Measurements from ENCODE around the gene CCDC88C. TPM values are rescaled to one million over a fixed set of nuclear protein-coding genes. Genes with fewer than 3 reads are reported as not detected.
"Not testable (repeated sequence)": the region's sequence is repeated elsewhere in the genome, so short reads cannot be mapped to it uniquely, and the experiment has no call there.

Gene CCDC88C
- 21.2 and 30.5 TPM in 2 replicates for total RNA-seq

GRCh38 chr14:91417120-91417982 is at the start of gene CCDC88C:
CCDC88C (minus strand) TSS chr14:91417820; CDS start chr14:91417690, 130 bp downstream.
- DNase-seq (ENCODE audit: low read depth, low spot score) = no peak

GRCh38 chr14:91466192-91466591 is 48.6 kb upstream of the CCDC88C start:
- DNase-seq (ENCODE audit: low read depth, low spot score) = no peak

GRCh38 chr14:91464615-91465205 is 47.1 kb upstream of the CCDC88C start:
- DNase-seq (ENCODE audit: low read depth, low spot score) = no peak

- DNase-seq (ENCODE audit: low read depth, low spot score) = no peak
These were observed 41.0 kb upstream of the CCDC88C start for GRCh38 chr14:91458612-91459011.

GRCh38 chr14:91456283-91456682 is 38.7 kb upstream of the CCDC88C start:
- DNase-seq (ENCODE audit: low read depth, low spot score) = no peak

- no peak for DNase-seq (ENCODE audit: low read depth, low spot score)
These were observed 37.0 kb upstream of the CCDC88C start for GRCh38 chr14:91454580-91454979.

GRCh38 chr14:91454155-91454554 is 36.5 kb upstream of the CCDC88C start:
- DNase-seq (ENCODE audit: low read depth, low spot score) = no peak

GRCh38 chr14:91453744-91454143 is 36.1 kb upstream of the CCDC88C start:
- DNase-seq (ENCODE audit: low read depth, low spot score) = no peak

- DNase-seq (ENCODE audit: low read depth, low spot score) = no peak
These were observed 26.9 kb upstream of the CCDC88C start for GRCh38 chr14:91444335-91445020.

GRCh38 chr14:91439345-91439744 is 21.7 kb upstream of the CCDC88C start:
- DNase-seq (ENCODE audit: low read depth, low spot score) = no peak

GRCh38 chr14:91438845-91439244 is 21.2 kb upstream of the CCDC88C start:
- DNase-seq (ENCODE audit: low read depth, low spot score) = no peak

GRCh38 chr14:91436266-91436665 is 18.6 kb upstream of the CCDC88C start:
- DNase-seq (ENCODE audit: low read depth, low spot score) = not testable (repeated sequence)

- DNase-seq (ENCODE audit: low read depth, low spot score) = no peak
These were observed 11.8 kb upstream of the CCDC88C start for GRCh38 chr14:91429385-91429784.

GRCh38 chr14:91428931-91429330 is 11.3 kb upstream of the CCDC88C start:
- not testable (repeated sequence) for DNase-seq (ENCODE audit: low read depth, low spot score)

GRCh38 chr14:91425531-91425944 is 7.9 kb upstream of the CCDC88C start:
- DNase-seq (ENCODE audit: low read depth, low spot score) = not testable (repeated sequence)

GRCh38 chr14:91424813-91425530 is 7.4 kb upstream of the CCDC88C start:
- no peak for DNase-seq (ENCODE audit: low read depth, low spot score)

GRCh38 chr14:91420686-91421085 is 3.1 kb upstream of the CCDC88C start:
- no peak for DNase-seq (ENCODE audit: low read depth, low spot score)

GRCh38 chr14:91419451-91419850 is 1.8 kb upstream of the CCDC88C start:
- no peak for DNase-seq (ENCODE audit: low read depth, low spot score)

- no peak for DNase-seq (ENCODE audit: low read depth, low spot score)
These were observed 1.4 kb upstream of the CCDC88C start for GRCh38 chr14:91419044-91419397.

GRCh38 chr14:91418387-91419043 is 895 bp upstream of the CCDC88C start:
- DNase-seq (ENCODE audit: low read depth, low spot score) = no peak

- no peak for DNase-seq (ENCODE audit: low read depth, low spot score)
These were observed 365 bp upstream of the CCDC88C start for GRCh38 chr14:91417983-91418386.

Data from pulmonary artery endothelial cell (primary cell).